SU-DHL-6 (cell line): Measurements from ENCODE around the gene ABCA3.

Experiments
- CTCF ChIP-seq: fragments of 200-600 bp; sonication (generic); IDR thresholded peaks from one replicate; pipeline ENCODE4 v1.5.1; 2017; ENCODE audit warnings: antibody characterized with exemption, mild to moderate bottlenecking, low read length, moderate library complexity; ENCODE audit not compliant: insufficient read depth, poor library complexity, severe bottlenecking
- EZH2phosphoT487 ChIP-seq: fragments of 200-600 bp; sonication (generic), shearing (Covaris generic); conservative IDR thresholded peaks from 2 replicates; pipeline ENCODE4 v1.6.1; 2018; ENCODE audit warnings: mild to moderate bottlenecking, antibody characterized with exemption, low read length, moderate library complexity, mixed read lengths

GRCh38 chr16:2229632-2230250, 110.8 kb downstream of the ABCA3 start:
- TF ChIP-seq EZH2phosphoT487: no peak
- no peak for TF ChIP-seq CTCF
